ENCODE measurements around the gene APOB.

Gene APOB

DNA sequence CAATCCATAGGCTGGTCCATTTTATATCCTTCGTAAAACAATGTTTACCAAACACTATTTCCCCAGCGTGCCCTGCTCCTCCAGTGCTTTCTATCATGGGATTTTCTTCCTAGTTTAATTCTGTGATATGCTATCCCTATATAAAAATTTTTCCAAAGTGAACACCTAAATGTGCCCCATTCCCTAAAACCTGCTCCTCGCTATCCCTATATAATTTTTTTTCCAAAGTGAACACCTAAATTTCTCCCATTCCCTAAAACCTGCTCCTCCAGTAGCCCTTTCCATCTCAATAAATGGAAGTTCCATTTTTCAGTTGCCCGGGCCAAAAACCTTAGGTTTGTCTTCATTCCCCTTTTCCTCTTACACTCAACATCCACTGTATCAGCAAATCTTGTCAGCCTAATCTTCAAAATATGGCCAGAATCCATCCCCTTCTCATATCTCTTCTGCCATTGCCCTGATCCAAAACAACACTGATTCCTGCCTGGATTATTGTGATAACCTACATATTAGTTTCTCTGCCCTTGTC lies 26.1 kb downstream of the APOB start:
- DNase-seq = no peak

DNA sequence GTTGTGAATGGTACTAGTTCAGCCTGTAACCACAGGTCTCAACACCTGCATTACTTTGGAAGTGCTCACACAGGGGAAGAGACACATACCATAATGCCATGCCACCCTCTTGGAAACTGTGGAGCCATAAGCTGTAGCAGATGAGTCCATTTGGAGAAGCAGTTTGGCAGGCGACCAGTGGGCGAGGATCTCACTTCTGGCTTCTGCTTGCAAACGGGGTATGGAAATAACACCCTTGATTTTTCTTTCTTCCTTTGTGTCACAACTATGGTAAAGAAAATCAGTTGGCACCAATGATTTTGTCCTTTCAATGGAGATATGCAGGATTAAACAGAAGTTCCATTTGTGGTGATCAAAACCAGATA lies 28.6 kb downstream of the APOB start:
- DNase-seq = no peak

DNA sequence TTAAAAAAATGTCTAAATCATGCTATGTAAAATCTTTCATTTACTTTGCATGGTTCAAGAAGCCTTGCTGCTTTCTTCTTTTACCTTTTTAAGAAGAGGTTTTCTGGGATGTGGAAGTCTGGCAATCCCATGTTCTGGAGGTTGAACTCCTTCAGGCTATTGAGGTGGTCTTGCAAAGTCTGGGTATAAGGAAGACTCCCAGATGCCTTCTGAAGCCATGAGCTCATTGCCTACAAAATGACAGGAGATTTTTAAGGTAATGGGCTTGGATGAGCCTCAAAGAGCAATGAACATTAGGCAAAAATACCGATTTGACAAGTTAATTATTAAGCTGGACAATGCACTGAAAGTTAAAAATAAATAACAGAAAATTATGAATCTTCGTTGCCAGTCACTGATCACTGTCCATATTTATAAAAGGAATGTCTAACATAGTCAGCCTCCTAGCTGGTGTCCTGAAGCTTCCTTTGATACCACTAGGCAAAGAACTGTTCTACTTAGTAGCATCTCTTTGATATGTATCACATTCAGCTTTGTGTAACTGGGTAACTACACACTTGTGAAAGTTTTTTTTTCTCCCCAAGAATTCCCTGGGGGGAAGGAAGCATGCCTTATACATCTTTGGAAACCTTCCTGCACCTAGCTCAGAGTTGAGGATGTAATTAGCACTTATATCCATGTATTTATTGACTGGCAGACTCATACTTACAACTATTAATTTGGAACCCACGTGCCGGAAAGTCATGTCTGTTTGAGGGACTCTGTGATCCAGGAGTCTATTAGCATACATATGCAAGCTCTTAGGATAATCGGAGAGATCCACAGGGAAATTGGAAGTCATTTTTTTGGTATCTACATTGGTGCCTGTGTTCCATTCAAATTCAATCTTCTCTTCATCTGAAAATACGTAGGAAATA lies 29.3 kb downstream of the APOB start:
- DNase-seq = no peak

DNA sequence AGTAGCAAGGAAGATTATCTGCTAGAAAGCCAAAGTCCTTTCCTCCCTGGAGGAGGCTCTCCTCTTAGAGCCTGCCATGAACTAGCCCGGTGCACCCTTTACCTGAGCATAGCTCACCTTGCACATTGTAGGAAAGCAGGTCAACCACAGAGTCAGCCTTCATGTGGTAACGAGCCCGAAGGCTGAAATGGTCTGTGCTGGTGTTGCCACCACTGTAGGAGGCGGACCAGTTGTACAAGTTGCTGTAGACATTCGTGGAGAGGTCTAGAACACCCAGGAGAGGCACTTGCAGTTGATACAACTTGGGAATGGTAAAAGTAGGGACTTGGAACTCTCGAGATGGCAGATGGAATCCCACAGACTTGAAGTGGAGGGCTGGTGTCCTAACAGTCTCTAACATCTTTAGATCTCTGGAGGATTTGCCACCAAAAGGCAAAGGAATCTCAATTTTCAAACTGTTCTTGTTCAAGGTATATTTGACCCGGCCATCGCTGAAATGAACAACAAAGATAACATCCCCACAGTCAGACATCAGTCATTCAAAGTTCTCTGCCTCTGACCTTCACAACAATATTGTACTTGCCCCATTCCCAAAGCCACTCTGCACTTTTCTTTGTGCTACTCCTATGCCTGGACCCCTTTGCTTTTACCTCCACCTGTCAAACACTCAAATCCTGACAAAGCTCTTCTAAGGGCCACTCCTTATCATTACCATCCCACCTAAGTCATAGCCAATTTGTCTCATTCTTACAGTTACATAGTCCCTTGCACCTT lies 30.6 kb downstream of the APOB start:
- no peak for DNase-seq

DNA sequence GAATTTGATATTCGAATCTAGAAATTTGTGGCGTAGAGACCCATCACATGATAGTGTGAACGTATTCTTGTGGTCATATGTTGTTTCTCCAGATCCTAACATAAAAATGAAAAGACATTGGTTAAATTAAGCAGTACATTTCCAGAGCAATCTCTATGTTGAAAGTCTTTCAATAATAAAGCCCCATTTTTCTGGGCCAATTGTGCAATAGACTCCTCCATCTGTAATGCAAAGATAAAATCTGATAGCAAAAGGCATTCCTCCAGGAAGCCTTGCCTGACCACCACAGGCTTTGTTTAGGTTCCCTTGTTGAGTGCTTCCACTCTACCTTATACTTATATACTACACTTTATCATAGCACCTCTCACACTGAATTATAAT lies 31.3 kb downstream of the APOB start:
- DNase-seq = no peak

DNA sequence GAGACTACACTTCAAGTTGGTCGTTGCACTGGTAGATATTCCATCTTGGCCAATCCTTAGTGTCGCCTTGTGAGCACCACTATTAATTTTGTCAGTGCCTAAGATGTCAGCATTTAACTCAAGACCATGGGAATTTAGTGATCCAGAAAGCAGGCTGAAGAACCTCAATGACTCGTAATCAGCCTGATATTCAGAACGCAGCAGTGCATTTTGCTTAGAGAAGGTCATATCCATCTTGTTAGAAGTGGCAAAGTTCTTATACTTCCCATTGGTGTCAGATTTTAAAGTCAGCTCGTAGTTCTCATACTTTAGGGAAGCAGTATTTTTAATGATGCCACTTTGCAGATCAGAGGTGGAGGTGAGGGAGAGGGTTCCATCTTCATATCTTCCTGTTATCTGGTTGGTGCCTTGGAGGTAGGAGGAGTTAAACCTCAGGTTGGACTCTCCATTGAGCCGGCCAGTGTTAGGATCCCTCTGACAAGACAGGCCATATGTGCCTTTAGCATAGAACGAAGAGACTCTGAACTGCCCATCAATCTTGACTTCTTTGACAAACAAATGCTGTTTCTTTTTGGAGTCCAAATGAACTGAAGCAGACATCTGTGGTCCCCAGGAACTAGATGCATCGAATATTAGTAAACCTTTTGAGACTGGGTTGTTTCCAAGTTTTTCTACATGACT lies 31.9 kb downstream of the APOB start:
- no peak for DNase-seq

DNA sequence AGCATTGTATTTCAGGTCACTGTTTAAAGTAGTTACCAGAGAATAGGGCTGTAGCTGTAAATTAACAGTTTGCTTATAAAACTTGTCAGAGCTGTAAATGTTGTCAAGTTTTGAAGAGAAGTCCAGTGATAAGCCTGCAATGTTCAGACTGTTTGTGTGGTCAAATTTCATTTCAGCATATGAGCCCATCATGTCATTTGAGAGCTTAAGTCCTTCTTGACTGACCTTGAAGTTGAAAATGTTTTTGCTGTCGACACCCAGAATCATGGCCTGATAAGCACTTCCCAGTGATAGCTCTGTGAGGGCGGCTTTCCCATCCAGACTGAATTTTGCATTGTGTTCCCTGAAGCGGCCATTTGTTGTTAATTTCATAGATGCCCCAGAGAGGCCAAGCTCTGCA lies 32.4 kb downstream of the APOB start:
- DNase-seq = no peak

DNA sequence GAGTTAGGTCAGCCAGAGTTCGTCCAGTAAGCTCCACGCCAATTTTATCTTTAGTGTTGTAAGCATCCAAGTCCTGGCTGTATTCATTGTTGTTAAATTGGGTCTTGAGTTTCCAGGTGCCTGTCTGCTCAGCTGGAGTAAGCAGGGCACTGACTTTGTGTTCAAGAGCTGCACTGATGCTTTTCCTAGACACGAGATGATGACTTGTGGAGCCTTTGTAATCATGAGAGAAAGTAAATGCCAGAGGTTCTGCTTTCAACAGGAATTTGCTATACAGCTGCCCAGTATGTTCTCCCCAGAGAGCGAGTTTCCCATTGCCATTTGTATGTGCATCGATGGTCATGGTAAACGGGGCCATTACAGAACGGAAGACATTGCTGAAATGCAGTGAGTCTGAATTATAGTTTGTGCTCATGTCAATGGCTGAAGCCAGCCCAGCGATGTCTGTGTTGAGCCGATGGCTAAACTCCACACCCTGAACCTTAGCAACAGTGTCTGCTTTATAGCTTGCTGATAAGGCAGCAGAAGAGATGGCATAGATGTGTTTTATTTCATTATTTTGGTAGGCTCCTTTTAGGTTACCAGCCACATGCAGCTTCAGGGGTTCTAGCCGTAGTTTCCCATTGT lies 32.9 kb downstream of the APOB start:
- no peak for DNase-seq

DNA sequence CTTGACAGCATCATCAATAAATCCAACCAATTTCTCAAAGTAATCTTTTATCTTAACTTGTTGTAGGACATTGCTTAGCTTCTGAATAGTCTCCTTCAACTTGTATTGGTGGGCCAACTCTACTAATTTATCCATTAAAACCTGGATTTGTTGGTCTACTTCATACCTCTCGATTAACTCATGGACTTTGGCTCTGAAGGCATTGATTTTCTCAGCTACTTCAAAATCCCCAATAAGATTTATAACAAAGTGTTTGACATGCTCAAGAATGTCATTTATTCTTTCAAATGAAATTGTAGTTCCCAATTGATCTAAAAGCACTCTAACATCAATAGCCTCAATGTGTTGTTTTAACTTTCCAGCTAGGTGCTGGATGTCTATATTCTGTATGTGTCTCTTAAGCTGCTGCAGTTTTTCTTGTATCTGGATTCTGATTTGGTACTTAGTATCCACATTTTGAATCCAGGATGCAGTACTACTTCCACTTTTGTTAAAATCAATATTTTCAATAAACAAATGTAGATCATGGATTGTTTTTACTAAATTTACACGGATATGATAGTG lies 34.1 kb downstream of the APOB start:
- no peak for DNase-seq

DNA sequence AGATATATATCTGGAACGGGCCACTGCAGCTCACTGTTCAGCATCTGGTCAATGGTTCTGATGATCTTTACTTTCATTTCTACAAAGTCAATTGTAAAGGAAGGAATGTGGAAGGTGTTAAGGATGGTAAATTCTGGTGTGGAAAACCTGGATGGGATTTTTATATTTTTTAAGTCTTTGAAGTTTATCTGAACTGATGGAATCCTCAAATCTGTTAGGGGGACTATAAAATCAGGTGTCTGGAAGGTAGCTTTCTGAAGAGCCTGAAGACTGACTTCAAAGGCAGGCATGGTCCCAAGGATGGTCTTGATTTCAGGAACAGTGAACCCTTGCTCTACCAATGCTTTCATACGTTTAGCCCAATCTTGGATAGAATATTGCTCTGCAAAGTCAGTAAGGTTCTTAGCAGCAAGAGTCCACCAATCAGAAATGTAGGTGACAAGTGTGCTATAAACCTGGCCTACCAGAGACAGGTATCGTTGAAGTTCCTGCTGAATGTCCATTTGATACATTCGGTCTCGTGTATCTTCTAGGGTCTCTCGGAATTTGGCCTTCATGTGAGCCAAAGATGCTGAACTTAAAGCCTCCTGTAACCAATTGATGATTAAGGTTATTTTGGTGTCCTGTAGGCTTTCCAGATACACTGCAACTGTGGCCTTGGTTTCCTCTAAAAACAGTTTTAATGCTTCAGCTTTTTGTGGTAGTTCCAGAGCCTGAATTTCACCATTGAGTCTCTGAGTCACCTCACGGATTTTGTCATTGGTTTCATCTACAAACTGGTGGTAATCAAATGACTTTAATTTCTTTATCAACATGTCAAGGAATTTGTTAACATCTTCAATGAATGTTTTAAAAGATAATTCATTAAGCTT lies 34.8 kb downstream of the APOB start:
- no peak for DNase-seq

DNA sequence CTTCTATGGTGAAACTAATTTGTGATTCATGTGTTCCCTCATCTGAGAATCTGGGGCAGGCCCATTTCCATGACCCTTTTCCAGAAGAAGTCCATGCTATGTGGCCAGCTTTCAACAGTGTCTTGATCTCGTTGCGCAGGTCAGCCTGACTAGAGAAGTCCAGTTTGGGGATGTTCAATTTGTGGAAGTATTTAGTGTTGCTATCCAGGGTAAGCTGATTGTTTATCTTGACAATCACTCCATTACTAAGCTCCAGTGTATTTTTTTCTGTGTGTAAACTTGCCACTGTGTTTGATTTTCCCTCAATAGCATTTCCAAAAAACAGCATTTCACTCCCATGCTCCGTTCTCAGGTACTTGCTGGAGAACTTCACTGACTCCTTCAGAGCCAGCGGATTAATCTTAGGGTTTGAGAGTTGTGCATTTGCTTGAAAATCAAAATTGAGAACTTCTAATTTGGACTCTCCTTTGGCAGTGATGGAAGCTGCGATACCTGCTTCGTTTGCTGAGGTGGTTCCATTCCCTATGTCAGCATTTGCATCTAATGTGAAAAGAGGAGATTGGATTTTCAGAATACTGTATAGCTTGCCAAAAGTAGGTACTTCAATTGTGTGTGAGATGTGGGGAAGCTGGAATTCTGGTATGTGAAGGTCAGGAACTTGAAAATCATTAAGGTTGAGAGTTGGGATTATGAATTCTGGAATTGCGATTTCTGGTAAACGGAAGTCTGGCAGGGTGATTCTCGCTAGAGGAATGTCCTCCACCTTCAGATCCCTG lies 35.7 kb downstream of the APOB start:
- no peak for DNase-seq

DNA sequence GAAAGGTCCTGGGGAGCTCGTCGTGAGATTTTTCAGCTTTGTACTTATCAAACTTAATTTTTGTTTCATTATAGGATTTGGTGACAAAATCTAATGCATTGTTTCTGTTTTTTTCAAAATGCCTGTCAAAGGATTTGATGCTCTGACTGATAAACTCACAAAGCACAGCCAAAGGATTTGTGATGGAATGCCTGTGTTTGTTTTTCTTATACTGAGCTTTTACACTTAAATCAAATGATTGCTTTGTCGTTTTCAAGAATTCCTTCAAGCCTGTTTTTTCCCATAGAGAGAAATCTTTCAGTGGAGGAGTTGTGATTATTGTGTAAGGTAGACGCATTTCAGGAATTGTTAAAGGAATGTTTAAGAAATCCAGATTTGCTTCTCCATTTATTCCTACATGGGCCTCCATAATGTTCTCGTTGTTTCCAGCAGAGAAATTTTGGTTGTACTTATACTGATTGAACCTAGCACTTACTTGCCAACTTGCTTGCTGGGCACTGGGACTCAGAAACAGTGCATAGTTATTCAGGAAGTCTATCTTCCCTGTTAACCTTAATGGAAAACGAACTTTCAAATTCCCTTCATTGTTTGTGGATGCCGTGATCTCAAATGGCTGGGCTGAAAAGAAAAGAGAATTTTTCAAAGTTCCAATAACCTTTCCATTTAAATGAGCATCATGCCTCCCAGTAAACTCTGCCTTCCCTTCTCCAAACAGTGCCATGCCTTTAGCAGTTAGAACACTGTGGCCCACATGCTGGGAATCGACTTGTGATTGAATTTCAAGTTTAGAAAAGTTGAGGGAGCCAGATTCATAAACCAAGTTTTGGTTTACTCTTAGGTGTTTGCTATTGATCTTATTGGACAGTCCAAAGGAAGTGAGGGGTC lies 36.5 kb downstream of the APOB start:
- no peak for DNase-seq

DNA sequence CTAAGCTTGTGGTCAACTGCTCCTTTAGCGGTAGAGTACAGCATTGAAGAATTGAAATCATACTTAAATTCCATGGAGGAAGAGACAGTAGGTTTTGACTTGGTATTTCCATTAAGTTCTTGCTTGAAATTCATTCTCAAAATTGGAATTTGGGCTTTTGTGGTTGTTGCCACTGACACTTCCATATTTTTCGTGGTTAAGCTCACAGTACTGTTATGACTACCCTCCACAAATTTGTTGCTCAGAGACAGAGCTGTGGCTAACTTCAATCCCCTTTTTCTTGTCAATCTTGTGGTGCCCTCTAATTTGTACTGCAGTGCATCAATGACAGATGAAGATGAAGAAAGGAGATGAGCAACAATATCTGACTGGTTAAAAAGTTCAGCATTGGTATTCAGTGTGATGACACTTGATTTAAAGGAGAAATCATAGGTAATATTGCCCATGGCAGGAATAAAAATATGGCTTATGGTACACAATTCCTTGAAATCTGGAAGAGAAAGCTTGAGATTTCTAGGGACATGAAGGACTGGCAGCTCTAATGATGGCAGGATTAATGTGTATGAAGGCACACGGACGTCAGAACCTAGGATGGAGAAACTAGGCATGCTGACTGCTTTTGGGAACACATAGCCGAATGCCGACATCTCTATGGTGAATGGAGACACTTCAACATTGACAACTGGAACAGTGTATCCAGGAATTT lies 37.3 kb downstream of the APOB start:
- DNase-seq = no peak

DNA sequence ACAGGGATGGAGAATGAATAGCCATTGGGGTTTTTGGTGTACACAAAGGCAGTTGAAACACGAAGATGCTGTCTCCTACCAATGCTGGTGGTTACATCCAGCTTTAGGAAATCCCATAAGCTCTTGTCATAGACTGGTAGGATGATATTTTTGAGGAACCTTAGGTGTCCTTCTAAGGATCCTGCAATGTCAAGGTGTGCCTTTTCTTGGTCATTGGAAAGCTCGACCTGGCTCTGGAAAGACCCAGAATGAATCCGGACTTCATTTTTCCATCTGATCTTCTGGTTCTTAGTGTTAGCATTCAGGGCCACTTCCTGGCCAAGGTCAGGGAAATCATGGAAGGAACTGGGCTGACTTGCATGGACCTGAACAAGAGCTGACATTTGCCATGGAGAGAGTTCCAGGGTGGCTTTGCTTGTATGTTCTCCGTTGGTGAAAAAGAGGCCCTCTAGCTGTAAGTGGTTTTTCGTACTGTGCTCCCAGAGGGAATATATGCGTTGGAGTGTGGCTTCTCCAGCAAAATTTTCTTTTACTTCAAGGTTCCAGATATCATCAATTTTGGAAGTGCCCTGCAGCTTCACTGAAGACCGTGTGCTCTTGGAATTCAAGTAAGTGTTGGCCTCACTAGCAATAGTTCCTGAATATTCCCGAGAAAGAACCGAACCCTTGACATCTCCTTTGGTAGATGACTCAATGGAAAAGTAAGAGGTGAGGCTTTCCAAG lies 38.0 kb downstream of the APOB start:
- no peak for DNase-seq

DNA sequence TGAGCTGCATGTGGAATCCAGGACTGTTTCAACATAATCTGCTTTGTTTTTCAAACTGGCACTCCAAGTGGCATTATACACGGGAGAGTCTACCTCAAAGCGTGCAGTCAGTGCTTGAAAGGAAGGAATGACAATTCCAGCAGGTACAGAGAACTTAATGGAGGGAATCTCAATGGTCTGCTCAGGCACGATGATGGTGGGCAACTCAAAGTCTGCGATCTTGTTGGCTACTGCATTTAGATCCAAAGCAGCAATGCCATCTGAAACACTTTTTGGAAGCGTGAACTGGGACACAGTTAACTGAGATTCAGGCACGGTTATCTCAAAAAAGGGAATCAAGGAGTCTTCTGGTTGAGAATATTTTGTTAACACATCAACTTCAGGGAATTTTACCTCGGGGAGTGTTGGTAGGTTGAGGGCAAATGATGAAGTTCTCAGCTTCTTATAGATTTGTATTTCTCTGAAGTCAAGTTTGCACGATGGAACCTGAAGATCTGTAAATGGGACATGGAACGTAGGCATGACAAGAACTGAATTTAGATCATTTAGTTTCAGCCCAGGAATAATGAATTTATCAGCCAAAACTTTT lies 38.7 kb downstream of the APOB start:
- no peak for DNase-seq

DNA sequence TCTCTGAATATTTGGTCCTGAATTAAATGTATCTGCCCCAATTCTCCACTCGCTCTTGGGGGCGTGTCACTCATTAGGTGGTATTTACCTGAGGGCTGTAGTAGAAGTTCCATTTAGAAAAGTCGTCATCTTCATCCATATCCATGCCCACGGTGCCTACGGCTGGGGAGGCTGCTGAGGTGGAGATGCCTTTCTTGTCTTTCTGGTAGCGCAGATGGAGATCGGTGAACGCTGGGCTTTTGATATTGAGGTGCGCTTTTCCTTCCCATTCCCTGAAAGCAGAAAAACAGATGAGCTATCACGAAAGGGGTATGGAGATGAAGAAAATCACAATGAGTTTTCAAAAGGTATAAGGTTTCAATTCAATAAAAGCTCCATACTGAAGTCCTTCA lies 39.7 kb downstream of the APOB start:
- DNase-seq = no peak

DNA sequence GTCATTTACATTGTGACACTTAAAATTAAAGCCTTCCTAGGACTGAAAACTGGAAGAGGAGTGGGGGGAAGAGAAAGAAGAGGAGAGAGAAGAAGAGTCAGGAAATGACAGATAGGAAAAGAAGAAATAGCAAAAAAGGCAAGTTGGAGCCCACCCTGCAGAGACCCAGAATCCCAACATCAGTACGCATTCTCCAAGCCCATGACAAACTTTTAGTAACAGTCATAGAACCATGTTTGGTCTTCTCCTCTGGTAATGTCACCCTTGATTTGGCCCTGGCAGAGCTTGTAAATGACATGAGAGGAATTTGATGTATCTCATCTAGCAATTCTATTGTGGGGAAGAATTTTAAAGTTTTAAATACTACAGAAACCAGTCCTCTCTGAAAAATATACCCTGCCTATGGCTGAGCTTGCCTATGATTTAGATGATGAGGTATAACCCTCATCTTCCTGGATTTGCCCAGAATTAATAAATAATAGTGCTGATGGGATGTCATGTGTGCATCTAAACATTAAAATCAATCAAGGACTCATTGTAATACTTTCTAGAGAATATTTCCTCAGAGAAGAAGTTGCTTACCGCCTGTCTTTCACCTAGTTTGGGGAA lies 40.2 kb downstream of the APOB start:
- no peak for DNase-seq

DNA sequence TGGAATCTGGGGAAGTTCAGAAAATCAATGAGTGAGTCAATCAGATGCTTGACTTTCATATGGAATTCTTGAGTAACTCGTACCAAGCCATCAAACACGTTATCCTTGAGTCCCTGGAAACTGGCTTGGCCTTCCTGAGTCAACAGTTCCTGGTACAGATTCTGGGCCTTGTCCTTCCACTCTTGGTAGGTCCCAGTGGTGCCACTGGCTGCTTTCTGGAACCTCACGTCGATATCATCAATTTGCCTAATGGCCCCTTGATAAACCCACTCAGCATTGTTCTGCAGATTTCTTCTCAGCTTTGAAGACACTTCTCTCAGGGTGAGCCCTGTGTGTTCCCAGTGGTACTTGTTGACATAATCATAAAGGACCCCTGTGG lies 41.1 kb downstream of the APOB start:
- no peak for DNase-seq

All from activated CD4-positive, alpha-beta T cell treated with anti-CD3 and anti-CD28 coated beads, Interleukin-10, Interleukin-2, amounts not matched to agents 100 ng/mL and 50 ng/mL, durations not matched to agents 16 hours and 8 hours (primary cell).